Islet of Langerhans (tissue), 1 donor: Measurements from ENCODE around the gene MRPS18A.

Experiments used
- FAIRE-seq: peaks from one replicate; lab custom pipeline; 2011; peaks lifted over from hg19 to GRCh38; lab: Jason Lieb, UNC

The MRPS18A gene

DNA sequence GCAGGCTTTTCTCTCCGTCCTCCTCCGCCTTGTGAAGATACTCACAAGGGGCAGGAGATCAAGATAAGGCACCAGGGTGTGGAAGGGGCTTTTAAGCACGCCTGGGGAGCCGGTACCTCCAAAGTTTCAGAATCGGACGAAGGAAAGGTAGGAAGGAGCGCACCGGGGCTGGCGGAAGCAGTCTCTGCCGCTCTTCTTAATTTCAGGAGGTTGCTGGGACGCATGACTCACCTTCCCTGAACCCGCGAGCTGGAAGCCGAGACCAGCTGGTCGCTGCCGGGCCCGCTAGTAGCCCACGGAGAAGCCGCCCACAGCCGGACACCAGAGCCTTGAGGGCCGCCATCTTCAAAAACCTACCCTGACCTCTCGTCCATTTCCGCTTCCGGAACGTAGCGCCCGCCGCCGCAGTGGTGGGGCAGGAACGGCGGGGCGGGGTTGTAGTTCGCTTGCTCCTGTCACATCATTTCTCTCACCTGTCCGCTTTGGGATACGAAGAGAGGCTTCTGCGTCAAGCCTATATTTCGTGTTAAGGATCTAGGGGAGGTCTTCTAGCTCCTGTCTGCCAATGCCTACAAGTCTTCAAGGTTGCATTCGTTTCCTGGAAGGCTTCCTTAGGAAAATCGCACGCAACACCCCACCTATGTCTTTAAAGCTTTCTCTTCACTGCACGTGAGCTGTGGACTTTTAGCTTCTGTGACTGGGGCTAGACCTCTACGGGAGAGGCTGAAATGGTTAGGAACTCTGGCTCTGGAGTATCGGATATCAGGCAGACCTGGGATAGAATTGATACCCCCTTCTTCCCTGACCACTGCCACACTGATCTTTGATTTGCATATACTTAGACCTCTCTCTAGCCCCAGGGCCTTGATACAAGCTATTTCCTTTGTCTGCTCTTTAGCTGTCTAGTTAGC, at the start of gene MRPS18A:
Gene MRPS18A, minus strand, starts transcription at position 355 of the 911 bp plus-strand sequence. Its CDS starts 12 bp downstream, at position 343.
- no peak for FAIRE-seq

- no peak for FAIRE-seq
Measured at GRCh38 chr6:43736844-43737243, 49.3 kb upstream of the MRPS18A start.

GRCh38 chr6:43736211-43736786, 48.7 kb upstream of the MRPS18A start:
- FAIRE-seq = no peak

DNA sequence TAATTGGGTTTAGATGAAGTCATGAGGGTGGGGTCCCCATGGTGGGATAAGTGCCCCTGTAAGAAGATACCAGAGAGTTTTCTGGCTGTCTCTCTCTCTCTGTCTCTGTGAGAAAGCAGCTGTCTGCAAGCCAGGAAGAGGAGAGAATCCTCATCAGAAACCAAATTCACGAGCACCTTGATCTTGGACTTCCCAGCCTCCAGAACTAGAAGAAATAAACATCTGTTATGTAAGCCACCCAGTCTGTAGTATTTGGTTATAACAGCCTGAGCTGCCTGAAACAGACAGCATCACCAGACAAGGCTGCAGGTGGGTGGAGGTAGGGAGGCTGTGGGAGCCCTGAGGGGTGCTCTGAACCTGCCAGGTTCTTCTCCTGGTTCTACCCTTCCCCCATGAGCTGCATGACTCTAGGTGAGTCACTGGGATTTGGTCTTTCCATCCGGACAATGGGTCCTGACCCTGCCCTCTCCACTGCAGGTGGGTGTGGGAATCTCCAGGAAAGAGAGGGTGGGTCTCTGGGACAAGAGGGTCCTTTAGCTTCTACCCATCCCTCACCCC, 48.1 kb upstream of the MRPS18A start:
- no peak for FAIRE-seq

DNA sequence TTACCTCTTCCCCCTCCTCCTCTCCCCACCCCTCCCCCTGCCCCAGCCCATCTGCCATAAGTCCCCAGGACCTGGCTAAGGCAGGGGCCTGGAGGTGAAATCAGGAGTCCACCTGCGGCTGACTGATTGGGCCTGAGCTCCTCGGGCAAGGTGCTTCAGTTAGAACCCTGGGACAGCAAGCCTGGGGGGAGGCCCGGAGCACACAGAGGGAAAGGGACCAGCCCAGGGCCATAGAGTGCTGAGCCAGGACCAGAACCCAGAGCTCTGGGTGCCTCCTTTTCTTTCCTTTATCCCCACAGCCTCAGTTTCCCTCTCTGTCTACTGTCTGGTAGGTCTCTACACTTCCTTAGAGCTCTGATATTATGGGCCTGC, 46.7 kb upstream of the MRPS18A start:
- no peak for FAIRE-seq

DNA sequence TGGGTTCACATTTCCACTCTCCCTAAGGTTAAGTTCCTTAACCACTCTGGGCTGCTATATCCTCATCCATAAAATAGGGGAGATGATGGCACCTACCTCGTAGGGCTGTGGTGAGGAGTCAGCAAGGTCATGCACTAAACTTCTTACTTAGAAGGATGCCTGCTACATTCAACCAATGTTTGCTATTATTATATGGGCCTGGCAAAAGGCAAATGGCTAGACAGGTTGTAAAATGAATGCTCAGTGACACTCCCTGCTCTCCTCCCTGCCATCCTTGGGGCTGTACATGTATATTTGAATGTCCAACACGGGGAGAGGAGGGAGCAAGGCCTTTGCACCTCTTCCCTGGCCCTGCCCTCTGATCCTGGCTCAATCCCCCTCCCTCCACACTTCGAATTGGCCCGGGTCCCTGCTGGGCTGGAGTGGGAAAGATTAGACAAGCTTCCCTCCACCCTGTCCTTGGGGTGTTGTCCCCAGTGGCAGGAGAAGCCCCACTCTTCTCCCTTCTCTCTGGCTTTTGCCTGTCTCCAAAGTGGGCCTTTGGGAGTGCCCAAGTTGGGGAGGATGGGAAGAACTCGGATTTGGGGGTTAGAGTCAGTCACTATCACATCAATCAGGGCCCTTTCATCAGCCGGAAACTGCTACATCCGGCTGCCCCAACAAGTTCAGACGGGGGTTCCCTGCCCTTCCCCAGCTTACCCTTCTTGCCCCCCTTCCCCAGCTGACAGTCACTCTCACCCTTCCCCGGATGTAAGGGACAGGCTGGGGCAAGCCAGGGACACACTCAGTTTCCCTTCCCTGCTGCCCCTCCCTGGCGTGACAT, 46.1 kb upstream of the MRPS18A start:
- FAIRE-seq = no peak

DNA sequence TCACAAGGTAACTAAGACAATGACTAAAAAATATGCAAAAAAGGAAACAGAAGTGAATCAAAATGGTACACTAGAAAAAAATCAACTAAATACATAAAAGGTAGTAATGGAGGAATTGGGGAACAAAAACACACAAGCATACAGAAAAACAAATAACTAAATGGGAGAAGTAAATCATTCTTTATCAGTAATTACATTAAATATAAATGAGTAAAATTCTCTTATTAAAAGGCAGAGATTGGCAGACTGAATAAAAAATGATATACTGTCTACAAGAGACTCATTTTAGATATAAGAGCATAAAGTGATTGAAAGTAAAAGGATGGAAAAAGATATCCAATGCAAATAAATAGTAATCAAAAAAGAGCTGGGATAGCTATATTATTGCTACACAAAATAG, 43.0 kb upstream of the MRPS18A start:
- no peak for FAIRE-seq

- FAIRE-seq = no peak
Measured at GRCh38 chr6:43729537-43729936, 41.9 kb upstream of the MRPS18A start.

DNA sequence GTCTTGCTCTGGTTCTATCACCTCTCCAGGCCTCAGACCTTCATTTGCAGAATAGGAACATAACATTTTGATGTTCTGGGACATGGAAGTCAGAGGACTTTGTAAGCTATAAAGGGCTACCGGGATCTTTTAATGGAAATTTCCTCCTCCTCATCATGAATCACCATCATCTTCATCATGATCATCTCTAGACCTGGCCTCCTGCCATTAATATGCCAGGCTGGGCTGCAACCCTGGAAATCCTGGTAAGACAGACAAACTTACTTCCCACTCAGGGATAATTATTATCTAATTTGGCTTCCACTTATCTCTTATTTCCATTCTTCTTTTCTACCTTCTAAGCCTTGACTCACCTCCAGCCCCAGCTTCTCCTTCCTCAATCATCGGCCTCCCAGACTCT, 41.0 kb upstream of the MRPS18A start:
- FAIRE-seq = no peak

GRCh38 chr6:43727634-43728033, 40.0 kb upstream of the MRPS18A start:
- no peak for FAIRE-seq

DNA sequence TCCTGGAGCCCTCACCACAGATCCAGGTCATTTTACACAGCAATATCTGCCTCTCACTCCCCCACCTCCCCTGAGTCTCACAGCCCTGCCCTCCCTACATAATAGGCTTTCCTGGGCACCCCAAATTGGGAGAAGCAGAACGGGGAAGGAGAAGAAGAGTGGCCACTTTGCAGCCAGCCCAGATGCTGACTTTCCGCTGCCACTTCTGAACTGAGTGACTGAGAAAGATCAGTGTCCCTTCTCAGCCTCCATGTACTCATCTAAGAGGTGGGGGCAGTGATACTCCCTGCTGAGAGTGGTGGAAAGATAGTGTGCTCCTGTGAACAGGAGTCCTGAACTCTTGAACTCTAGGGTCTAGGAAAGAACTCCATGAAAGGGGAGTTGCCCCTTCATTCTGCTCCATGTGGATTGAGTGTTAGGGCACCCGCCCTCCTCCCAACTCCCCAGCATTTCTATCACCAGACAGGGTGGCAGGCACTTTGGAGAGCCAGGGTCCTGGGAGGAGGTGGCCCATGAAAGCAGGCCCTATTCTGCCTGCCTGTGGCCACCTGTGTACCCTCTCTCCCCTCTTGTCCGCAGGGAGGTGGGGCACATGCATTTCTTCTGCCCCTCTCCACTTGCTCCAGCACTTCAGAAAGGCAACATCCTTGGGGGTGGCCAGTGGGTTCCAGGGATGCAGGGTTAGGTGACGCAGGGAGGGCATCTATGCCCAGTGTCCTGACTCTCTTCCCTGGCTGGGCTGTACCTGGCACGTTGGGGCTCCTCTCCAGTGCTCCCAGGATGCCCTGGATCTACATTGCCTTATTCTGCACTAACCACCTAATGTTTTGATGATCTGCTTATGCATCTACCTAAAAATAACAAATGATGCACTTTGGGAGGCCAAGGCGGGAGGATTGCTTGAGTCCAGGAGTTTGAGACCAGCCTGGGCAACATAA, 38.3 kb upstream of the MRPS18A start:
- FAIRE-seq = no peak

- FAIRE-seq = no peak
Measured at GRCh38 chr6:43724914-43725642, 37.5 kb upstream of the MRPS18A start.

DNA sequence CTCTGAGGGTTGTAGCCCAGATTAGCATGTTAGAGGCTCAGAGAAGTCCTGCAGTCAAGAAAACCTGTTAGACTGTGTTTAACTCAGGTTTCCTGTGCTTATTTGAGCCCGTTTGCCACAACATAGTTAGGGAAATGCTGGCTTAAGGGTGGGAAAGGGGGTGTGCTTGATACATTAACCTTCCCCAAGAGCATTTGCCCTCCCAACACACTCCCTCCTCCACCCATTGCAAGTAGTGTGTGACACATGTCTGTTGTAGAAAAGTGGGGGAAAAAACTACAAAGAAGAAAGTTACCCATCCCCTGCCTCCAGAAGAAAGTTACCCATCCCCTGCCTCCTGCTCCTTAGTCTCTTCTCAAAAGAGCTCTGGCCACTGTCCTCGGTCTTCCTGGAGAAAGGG, 36.8 kb upstream of the MRPS18A start:
- no peak for FAIRE-seq

- no peak for FAIRE-seq
Measured at GRCh38 chr6:43723737-43724295, 36.2 kb upstream of the MRPS18A start.

DNA sequence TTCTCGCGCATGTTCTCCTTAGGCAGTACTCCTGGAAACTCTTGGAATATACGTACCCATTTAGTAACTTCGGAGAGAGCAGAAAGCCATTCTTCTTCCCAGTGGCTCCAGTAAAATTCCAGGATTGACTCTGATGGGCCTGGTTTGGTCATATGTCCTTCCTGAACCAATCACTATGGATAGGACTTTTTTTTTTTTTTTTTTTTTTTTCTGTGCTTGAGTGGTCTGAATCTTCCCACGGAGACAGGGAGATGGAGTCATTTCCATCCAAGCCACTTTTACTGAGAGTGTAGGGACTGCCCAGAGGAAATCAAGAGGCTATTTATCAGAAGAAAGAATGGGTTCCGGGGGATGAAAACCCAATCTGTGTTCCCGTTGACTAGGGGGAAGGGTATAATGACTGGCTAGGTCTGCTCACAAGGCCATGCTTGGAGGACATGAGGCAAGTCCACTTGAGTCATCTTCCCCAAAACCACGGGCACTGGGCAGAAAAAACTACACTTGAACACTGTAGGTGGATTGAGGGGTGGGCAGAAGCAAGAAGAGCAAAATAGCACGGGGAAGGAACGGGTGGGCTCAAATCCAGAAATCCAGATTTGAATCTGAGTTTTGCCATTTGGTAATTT, 35.4 kb upstream of the MRPS18A start:
- FAIRE-seq = no peak

GRCh38 chr6:43720999-43721398, 33.4 kb upstream of the MRPS18A start:
- FAIRE-seq = no peak

GRCh38 chr6:43719511-43719910, 31.9 kb upstream of the MRPS18A start:
- FAIRE-seq = no peak

DNA sequence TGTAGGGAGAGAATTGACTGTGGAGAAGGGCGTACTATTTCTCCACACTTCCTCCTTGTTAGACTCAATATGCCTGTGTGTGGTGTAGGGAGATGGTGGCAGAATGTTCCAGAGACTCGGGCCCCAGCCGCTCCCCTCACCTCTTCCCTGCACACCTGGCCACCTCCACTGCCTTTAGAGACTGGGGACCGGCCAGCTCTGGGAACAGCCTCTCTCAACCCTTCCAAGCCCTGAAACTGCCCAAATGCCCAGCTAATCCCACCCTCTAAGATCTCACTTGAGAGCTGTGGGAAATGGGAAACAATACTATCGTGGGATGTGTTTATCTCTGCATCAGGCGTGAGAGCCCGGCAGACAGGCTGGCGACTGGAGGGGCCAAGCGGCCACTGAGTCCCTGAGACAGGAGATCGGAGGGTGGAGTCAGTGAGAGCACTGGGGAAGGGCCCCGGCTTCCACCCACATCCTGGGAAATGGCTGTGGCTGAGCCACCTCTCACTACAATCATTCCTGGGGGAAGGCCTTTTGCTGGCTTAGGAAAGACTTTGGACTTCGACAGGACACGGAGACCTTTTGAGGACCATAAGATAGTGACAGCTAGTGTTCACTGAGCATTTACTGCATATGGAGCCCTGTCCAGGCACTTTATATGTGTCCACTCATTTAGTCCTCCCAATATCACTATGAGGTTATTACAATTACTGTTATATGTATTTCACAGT, 31.0 kb upstream of the MRPS18A start:
- FAIRE-seq = no peak

GRCh38 chr6:43717822-43718221, 30.2 kb upstream of the MRPS18A start:
- no peak for FAIRE-seq
